NCI-H345 treated with DMSO at 0.1 percent for 48 hours (cell line): Measurements from ENCODE around the gene SLC12A1.

Source experiments
- DNase-seq: peaks from one replicate; lab custom pipeline; 2025; ENCODE audit not compliant: unreplicated experiment; lab: John Stamatoyannopoulos, UW

The SLC12A1 gene

GRCh38 chr15:48345516-48345915 lies 139.4 kb downstream of the SLC12A1 start:
- no peak for DNase-seq

DNA sequence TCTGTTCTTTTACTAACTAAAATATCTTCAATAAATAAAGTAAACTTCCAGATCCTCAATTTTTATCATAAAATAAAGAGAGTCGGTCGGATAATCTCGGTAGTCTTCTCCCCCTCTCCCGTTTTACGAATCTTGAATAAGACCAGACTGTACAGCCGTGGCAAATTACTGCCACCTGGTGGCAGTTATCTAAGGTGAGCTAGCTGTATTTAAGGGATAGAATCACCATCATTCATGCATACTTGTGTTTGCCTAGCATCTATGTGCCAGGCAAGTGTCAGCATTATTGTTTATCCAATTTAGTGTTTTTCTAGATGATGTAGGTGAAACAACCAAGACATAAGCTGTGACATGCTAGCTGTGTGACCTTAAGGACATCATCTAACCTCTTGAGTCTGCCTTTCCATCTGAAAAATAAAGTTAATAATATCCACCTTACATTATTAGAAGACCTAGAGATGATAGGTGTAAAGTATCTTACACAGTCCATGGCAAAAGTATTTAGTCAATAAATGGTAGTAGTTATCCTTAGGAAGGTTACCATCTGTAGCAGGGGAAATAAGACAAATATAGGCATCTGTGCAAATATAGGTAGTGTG lies 146.5 kb downstream of the SLC12A1 start:
- DNase-seq = peak; percentile 54
